Frontal cortex (tissue), 4 donors: Measurements from ENCODE around the gene FAM181A. TPM values are rescaled to one million over a fixed set of nuclear protein-coding genes. Genes with fewer than 3 reads are reported as not detected.

Experiments used
- DNase-seq, 2 donors: peaks; one replicate each; pipeline ENCODE4 v3.0.0; 2012; ENCODE audit warnings: low spot score in 2 of 2
- FAIRE-seq: peaks from 2 replicates; lab custom pipeline; 2012; peaks lifted over from hg19 to GRCh38; lab: Jason Lieb, UNC
- total RNA-seq: library from RNA; depleted of rRNA; stranded (reverse); fragments of >200 nt; gene quantifications from one replicate; pipeline ENCODE4 v1.2.3, GENCODE V29; 2014
- donor health status: control.
- donor health status: control.
- donor health status: control.

The FAM181A gene
- total RNA-seq, 1 donor from 2014 or later: 2.4 TPM

- DNase-seq: no peak
- no peak for FAIRE-seq
Observed at GRCh38 chr14:93957751-93958566, 30.8 kb downstream of the FAM181A start.

GRCh38 chr14:93958567-93959238, 31.6 kb downstream of the FAM181A start:
- FAIRE-seq (no peak), DNase-seq (no peak)

GRCh38 chr14:93959239-93960107, 32.3 kb downstream of the FAM181A start:
- DNase-seq: no peak
- no peak for FAIRE-seq

GRCh38 chr14:93960108-93960475, 32.9 kb downstream of the FAM181A start:
- DNase-seq: no peak
- FAIRE-seq: no peak

GRCh38 chr14:93960774-93961438, 33.8 kb downstream of the FAM181A start:
- DNase-seq (no peak), FAIRE-seq (no peak)

- no peak for DNase-seq
- FAIRE-seq: no peak
Observed at GRCh38 chr14:93961620-93962019, 34.5 kb downstream of the FAM181A start.

GRCh38 chr14:93962701-93963601, 35.8 kb downstream of the FAM181A start:
- DNase-seq: no peak
- no peak for FAIRE-seq

- DNase-seq (no peak), FAIRE-seq (no peak)
Observed at GRCh38 chr14:93963692-93964091, 36.5 kb downstream of the FAM181A start.

DNA sequence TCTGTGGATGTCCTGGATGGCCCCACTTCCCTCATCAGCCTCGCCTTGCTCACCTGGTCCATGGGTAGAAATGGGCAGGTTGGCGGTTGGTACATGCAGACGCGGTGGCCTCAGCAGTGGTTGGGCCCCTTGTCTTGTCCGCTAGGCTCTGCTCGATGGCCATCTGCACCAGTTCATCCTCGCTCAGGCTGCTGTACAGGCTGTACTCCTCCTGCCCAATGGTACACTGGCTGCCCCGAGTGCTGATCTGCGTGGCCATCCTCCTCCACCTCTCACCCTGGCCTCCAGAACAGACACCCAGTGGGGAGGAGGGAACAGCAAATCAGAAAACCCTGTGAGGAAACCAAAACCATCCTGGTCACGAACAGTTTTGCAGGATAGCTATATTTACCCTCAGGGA, 37.1 kb downstream of the FAM181A start:
- DNase-seq (no peak), FAIRE-seq (no peak)

- DNase-seq (no peak), FAIRE-seq (no peak)
Observed at GRCh38 chr14:93964820-93965286, 37.7 kb downstream of the FAM181A start.

- FAIRE-seq (no peak), DNase-seq (no peak)
Observed at GRCh38 chr14:93965287-93965821, 38.2 kb downstream of the FAM181A start.

DNA sequence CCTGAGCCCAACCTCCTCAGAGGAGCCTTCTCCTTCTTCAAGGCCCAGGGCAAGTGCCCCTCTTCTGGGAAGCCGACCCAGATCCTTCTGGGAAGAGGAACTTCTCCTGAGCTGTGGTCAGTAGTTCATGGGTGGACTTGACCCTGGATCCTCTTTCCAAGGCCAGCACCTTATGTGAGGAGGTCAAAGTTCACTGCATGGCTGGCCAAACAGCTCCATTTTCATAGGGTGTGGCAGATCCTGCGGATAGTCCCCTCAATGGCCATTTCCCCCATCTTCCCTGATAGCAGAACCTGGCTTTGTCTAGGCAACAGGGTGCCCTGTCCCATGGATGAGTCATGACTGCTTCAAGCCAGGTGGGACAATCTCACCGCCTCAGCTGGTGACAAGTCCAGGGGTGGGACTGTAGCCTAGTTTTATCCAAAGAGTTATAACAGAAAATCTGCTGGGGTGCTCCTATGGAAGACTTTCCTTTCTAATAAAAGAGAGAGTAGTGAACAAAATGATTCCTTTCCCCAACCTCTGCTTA, 38.9 kb downstream of the FAM181A start:
- FAIRE-seq (no peak), DNase-seq (no peak)

DNA sequence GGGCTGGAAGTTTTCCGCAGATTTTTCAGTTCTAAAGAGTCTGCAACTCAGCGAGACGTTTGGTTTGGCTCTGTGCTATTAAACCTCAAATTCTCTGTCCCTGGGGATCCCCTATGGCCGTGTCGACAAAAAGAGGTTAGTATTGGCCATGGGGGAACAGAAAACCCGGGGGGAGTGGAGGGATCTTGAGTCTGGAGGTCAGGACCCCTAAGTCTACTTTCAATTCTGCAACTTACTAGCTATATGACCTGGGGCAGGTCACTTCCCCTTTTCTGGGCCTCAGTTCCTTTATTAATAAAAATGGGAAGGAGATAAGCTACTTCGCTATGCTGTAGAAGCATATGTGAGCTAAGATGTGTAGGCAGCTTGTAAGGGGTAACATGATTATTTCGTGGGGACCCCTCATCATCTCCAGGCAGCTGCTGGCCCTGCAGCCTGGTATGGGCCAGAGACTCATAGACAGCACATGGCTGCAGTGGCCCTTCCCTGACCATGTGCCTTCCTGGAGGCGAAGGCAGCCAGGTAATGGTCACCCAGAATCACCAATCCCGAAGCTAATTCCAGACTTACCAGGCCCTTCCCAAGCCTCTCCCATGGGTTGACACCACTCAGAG, 40.6 kb downstream of the FAM181A start:
- DNase-seq (no peak), FAIRE-seq (no peak)

DNA sequence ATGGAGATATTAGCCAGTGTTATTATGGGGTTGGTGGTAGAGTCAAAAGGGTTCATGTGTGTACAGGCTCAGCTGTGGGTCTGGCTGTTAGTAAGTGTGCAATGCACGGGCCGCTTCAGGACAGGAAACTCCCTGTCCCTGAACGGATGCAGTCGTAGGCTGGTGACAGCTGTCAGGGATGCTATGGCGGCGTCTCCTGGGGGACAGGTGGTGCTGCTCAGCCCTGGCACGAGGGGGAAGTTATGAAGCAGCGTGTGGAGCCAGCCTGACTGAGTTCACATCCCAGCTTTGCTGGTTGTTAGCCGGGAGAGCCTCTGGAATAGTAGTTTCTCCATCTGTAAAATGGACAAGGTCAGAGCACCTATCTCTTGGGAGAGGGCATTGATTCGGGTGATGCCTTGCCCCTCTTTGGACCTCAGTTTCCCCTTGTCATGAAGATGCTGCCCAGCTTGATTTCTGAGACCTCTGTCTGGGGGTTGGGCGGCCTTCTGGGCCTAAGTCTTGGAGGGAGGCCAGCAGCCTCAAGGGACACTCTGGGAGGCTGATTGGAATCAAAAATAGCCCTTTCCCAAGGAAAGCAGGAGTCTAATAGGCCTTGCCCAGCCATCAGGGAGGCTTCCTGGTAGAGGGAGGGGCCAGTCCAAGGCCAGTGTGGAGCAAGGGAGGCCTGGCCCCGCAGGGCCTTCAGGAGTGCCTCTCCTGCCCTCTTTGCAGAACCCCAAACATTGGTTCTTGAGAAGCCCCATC, 42.1 kb downstream of the FAM181A start:
- no peak for FAIRE-seq

DNA sequence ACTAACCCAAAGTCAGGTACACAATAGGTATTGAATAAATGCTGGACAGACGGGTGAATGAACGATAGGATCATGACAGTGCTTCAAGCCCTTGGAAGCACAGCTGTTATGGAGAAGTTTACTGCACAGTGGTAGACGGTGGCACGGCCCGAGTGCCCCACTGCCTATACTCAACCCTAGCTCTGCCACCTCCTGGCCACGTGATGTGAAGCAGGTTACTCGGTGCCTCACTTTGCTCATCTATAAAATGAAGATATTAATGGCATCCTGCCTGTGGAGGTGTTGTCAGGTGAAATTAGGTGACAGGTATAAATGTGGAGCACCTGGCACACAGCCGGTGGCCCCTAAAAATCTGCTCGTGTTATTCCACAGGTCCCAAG, 43.4 kb downstream of the FAM181A start:
- DNase-seq (no peak), FAIRE-seq (no peak)

More for the DNA sequence above, 42.1 kb downstream of the FAM181A start:
- no peak for DNase-seq

- DNase-seq: no peak
- no peak for FAIRE-seq
Observed at GRCh38 chr14:93970965-93971634, 44.0 kb downstream of the FAM181A start.

DNA sequence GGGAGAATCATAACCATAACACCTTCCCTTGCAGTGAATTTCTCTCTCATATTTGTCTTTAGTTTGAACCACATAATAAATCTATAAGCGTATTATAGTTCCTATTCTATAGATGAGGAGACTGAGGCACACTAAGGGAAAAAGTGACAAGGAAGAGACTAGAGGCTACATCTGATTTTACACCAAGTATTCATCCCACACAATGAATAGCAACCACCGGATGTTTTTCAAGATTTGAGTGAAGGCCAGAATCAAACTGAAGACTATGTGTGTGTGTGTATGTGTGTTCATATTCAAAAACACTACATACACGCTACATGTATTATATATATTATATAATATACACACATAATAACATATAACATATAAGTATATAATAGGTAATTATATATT, 44.5 kb downstream of the FAM181A start:
- DNase-seq (no peak), FAIRE-seq (no peak)
